HCT116 (cell line): ENCODE data around the gene H3-3A. TPM values are rescaled to one million over a fixed set of nuclear protein-coding genes. Genes with fewer than 3 reads are reported as not detected.

Source experiments
- ATAC-seq: fragments of 200-7000 bp; cut with Tn5 transposase; 2 replicates; pipeline ENCODE4 v1.9.1; 2020; ENCODE audit warnings: mild to moderate bottlenecking, moderate library complexity
- BruUV-seq: library from RNA; stranded (reverse); fragments of 400-500 nt; replicated peaks from 2 replicates; lab custom pipeline; 2021; lab: Mats Ljungman, UMichigan
- CTCF ChIA-PET: fragments of 300-600 bp; sonication (Branson Sonifier 250); formaldehyde crosslinking; loops from one replicate; lab custom pipeline; 2021; ENCODE audit warnings: antibody characterized with exemption; lab: Charles Lee
- POLR2A ChIA-PET: fragments of 300-600, 350-600 bp; sonication (Branson Sonifier 250); formaldehyde crosslinking; loops from one replicate; lab custom pipeline; 2021; ENCODE audit warnings: antibody characterized with exemption; lab: Charles Lee
- RAD21 ChIA-PET, 2 experiments: fragments of 300-600 bp; sonication (Branson Sonifier 250); formaldehyde crosslinking; loops; one replicate each; lab custom pipeline; 2023; ENCODE audit warnings: low total read pairs in 2 of 2; ENCODE audit not compliant: uncharacterized antibody in 2 of 2, unreplicated experiment in 2 of 2, low non-redundant PET in 1 of 2; lab: Charles Lee
- DNase-seq: peaks from one replicate; pipeline ENCODE4 v3.0.0-alpha.2; 2010; ENCODE audit warnings: low read depth, low spot score
- H2AFZ ChIP-seq: fragments of 200-600 bp; shearing (Covaris generic), sonication (generic); 2 replicates; pipeline ENCODE4 v1.6.1; 2017; ENCODE audit warnings: low read depth, mixed run types, mixed read lengths, antibody characterized with exemption, low read length; ENCODE audit not compliant: poor library complexity, severe bottlenecking
- H3K27ac ChIP-seq: 2 replicates; pipeline ENCODE4 v1.5.1; 2012; ENCODE audit warnings: low read depth, low read length
- H3K27me3 ChIP-seq: fragments of 200-600 bp; sonication (generic); 2 replicates; pipeline ENCODE4 v1.6.1; 2016; ENCODE audit warnings: mixed run types, low read length, mixed read lengths; ENCODE audit not compliant: insufficient read depth
- H3K36me3 ChIP-seq, 2 experiments: fragments of 200-500 bp in 1 of 2; fragments of 200-600 bp in 1 of 2; sonication (Bioruptor generic) in 1 of 2; sonication (generic) in 1 of 2; 2 replicates each; pipeline versions ENCODE4 v1.5.1 to v1.6.1; 2014 to 2016; ENCODE audit warnings: low read length in 2 of 2, inconsistent platforms in 1 of 2, mixed read lengths in 1 of 2, mixed run types in 1 of 2; ENCODE audit not compliant: insufficient read depth in 2 of 2, control insufficient read depth in 1 of 2
- H3K4me1 ChIP-seq, 2 experiments: fragments of 200-600 bp in 1 of 2; sonication (generic) in 1 of 2; 2 replicates each; pipeline versions ENCODE4 v1.5.1 to v1.6.1; 2012 to 2017; ENCODE audit warnings: low read length in 2 of 2, inconsistent platforms in 1 of 2, mild to moderate bottlenecking in 1 of 2, mixed read lengths in 1 of 2, mixed run types in 1 of 2, moderate library complexity in 1 of 2; ENCODE audit not compliant: insufficient read depth in 2 of 2, control insufficient read depth in 1 of 2
- H3K4me2 ChIP-seq: fragments of 200-600 bp; sonication (generic); 2 replicates; pipeline ENCODE4 v1.6.1; 2017; ENCODE audit warnings: mixed run types, low read length, mixed read lengths
- H3K4me3 ChIP-seq, 2 experiments: fragments of 200-600 bp in 1 of 2; sonication (generic) in 1 of 2; replicated peaks in 1 of 2; 2 replicates each; pipeline ENCODE4 v1.5.1; 2011 to 2016; ENCODE audit warnings: low read length in 2 of 2, control low read depth in 1 of 2, low read depth in 1 of 2, mild to moderate bottlenecking in 1 of 2, mixed read lengths in 1 of 2, mixed run types in 1 of 2
- H3K79me2 ChIP-seq: fragments of 200-600 bp; sonication (generic); 2 replicates; pipeline ENCODE4 v1.6.1; 2017; ENCODE audit warnings: mild to moderate bottlenecking, mixed run types, low read length, moderate library complexity, mixed read lengths; ENCODE audit not compliant: insufficient read depth
- H3K9ac ChIP-seq: fragments of 200-600 bp; sonication (generic); 2 replicates; pipeline ENCODE4 v1.6.1; 2016; ENCODE audit warnings: low read length, mixed read lengths
- H3K9me2 ChIP-seq: fragments of 200-600 bp; sonication (generic), shearing (Covaris generic); 2 replicates; pipeline ENCODE4 v1.6.1; 2017; ENCODE audit warnings: mixed run types, mild to moderate bottlenecking, moderate library complexity; ENCODE audit not compliant: insufficient read depth
- H3K9me3 ChIP-seq, 2 experiments: fragments of 200-500 bp in 1 of 2; fragments of 200-600 bp in 1 of 2; sonication (Bioruptor generic) in 1 of 2; sonication (generic) in 1 of 2; 2 replicates each; pipeline ENCODE4 v1.6.1; 2014 to 2017; ENCODE audit warnings: low read length in 2 of 2, mixed read lengths in 2 of 2, inconsistent platforms in 1 of 2, low read depth in 1 of 2, mild to moderate bottlenecking in 1 of 2, mixed run types in 1 of 2, moderate library complexity in 1 of 2; ENCODE audit not compliant: control insufficient read depth in 1 of 2, insufficient read depth in 1 of 2
- H4K20me1 ChIP-seq: fragments of 200-600 bp; sonication (generic), shearing (Covaris generic); 2 replicates; pipeline ENCODE4 v1.6.1; 2017; ENCODE audit warnings: mixed run types, mild to moderate bottlenecking, moderate library complexity; ENCODE audit not compliant: insufficient read depth
- CEBPB ChIP-seq: IDR thresholded peaks from 2 replicates; pipeline ENCODE4 v1.6.1; 2012; ENCODE audit warnings: low read depth
- ELF1 ChIP-seq: IDR thresholded peaks from 2 replicates; pipeline ENCODE4 v1.6.1; 2012; ENCODE audit warnings: low read depth, borderline replicate concordance
- EZH2phosphoT487 ChIP-seq: fragments of 200-600 bp; IDR thresholded peaks from 2 replicates; pipeline ENCODE4 v1.6.1; 2018; ENCODE audit warnings: antibody characterized with exemption, borderline replicate concordance
- FOSL1 ChIP-seq: IDR thresholded peaks from 2 replicates; pipeline ENCODE4 v1.6.1; 2012; ENCODE audit warnings: low read depth
- JUND ChIP-seq: IDR thresholded peaks from 2 replicates; pipeline ENCODE4 v1.6.1; 2012
- MAX ChIP-seq: IDR thresholded peaks from 2 replicates; pipeline ENCODE4 v1.6.1; 2012
- POLR2A ChIP-seq: IDR thresholded peaks from 2 replicates; pipeline ENCODE4 v1.7.0; 2011; ENCODE audit warnings: borderline replicate concordance; ENCODE audit not compliant: insufficient read depth, insufficient read length; ENCODE audit errors: extremely low read depth
- SP1 ChIP-seq: IDR thresholded peaks from 2 replicates; pipeline ENCODE4 v1.6.1; 2012; ENCODE audit warnings: low read depth
- SRF ChIP-seq: IDR thresholded peaks from 2 replicates; pipeline ENCODE4 v1.6.1; 2012; ENCODE audit warnings: low read depth
- YY1 ChIP-seq: IDR thresholded peaks from 2 replicates; pipeline ENCODE4 v1.6.1; 2011; ENCODE audit warnings: low read length, low read depth, moderate library complexity, mild to moderate bottlenecking; ENCODE audit not compliant: insufficient replicate concordance; ENCODE audit errors: extremely low read depth
- ZFX ChIP-seq: fragments of 450-650 bp; IDR thresholded peaks from 2 replicates; pipeline ENCODE4 v1.6.1; 2017
- ZNF274 ChIP-seq: fragments of 200-500 bp; sonication (Bioruptor generic); IDR thresholded peaks from 2 replicates; pipeline ENCODE4 v1.6.1; 2014; ENCODE audit warnings: mild to moderate bottlenecking, low read depth, low read length, inconsistent platforms
- intact Hi-C: fragments of 100-400 bp; cut with micrococcal nuclease; formaldehyde crosslinking; loops from 2 replicates; pipeline ENCODE4 v1.10.0; 2022
- total RNA-seq: library from RNA; stranded (reverse); gene quantifications from one replicate; pipeline ENCODE4 v1.2.1, GENCODE V29; 2021; ENCODE audit not compliant: unreplicated experiment
- TF ChIP-seq, protein P1 (sequence below), 3 experiments: fragments of 200-600 bp in 1 of 3; sonication (generic) in 1 of 3; IDR thresholded peaks in 2 of 3; conservative IDR thresholded peaks in 1 of 3; 2 replicates each; pipeline ENCODE4 v1.5.1; 2012 to 2017; ENCODE audit warnings: low read depth in 2 of 3, low read length in 2 of 3, antibody characterized with exemption in 1 of 3, borderline replicate concordance in 1 of 3, control low read depth in 1 of 3, mild to moderate bottlenecking in 1 of 3, mixed read lengths in 1 of 3, mixed run types in 1 of 3, moderate library complexity in 1 of 3; ENCODE audit not compliant: insufficient read depth in 1 of 3
- TF ChIP-seq, protein P2 (sequence below): IDR thresholded peaks from 2 replicates; pipeline ENCODE4 v1.6.1; 2012
- TF ChIP-seq, protein P3 (sequence below): IDR thresholded peaks from 2 replicates; pipeline ENCODE4 v1.6.1; 2011; ENCODE audit warnings: mild to moderate bottlenecking, low read length, moderate library complexity; ENCODE audit not compliant: insufficient replicate concordance; ENCODE audit errors: extremely low read depth

Gene H3-3A
- total RNA-seq, 1 experiment from 2014 or later, result 386 TPM

DNA sequence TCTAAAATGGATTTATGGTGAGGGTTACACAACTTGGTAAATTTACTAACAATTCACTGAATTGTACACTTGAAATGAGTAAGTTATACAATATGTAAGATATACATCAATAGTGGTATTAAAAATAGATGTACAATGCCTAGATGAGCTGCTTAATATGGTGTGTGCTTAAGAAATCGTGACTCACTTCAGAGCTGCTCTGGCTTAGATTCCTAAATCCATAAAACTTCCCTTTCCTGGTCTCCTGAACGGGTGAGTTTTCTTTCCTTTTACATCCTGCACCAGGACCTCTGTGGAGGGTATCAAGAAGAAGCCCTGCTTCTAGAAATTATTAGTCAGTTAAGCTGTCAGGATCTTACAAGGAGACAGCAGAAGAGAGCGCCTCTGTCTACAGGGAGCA, 30.4 kb downstream of the H3-3A start:
- CTCF ChIA-PET, result interaction anchor here (2.6 kb wide), 1 partner anchor 28 kb away, joined by 7 read pairs; no protein-coding TSS in a partner anchor
- TF ChIP-seq YY1, result no peak
- TF ChIP-seq, protein P1, sequence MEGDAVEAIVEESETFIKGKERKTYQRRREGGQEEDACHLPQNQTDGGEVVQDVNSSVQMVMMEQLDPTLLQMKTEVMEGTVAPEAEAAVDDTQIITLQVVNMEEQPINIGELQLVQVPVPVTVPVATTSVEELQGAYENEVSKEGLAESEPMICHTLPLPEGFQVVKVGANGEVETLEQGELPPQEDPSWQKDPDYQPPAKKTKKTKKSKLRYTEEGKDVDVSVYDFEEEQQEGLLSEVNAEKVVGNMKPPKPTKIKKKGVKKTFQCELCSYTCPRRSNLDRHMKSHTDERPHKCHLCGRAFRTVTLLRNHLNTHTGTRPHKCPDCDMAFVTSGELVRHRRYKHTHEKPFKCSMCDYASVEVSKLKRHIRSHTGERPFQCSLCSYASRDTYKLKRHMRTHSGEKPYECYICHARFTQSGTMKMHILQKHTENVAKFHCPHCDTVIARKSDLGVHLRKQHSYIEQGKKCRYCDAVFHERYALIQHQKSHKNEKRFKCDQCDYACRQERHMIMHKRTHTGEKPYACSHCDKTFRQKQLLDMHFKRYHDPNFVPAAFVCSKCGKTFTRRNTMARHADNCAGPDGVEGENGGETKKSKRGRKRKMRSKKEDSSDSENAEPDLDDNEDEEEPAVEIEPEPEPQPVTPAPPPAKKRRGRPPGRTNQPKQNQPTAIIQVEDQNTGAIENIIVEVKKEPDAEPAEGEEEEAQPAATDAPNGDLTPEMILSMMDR (IDR thresholded peaks at IDR 0.05 in 2 of 3, conservative IDR thresholded peaks at IDR 0.05 in 1 of 3; ENCODE audit: borderline replicate concordance in 1 of 3, insufficient read depth in 1 of 3, low read depth in 2 of 3, low read length in 2 of 3), result no peak
- TF ChIP-seq FOSL1, result no peak
- no peak for TF ChIP-seq SRF
- TF ChIP-seq ZFX, result no peak
- TF ChIP-seq MAX, result no peak
- TF ChIP-seq, protein P2, sequence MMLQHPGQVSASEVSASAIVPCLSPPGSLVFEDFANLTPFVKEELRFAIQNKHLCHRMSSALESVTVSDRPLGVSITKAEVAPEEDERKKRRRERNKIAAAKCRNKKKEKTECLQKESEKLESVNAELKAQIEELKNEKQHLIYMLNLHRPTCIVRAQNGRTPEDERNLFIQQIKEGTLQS, result no peak
- TF ChIP-seq EZH2phosphoT487, result no peak
- no peak for TF ChIP-seq SP1
- TF ChIP-seq ELF1, result no peak
- no peak for TF ChIP-seq ZNF274
- TF ChIP-seq, protein P3, sequence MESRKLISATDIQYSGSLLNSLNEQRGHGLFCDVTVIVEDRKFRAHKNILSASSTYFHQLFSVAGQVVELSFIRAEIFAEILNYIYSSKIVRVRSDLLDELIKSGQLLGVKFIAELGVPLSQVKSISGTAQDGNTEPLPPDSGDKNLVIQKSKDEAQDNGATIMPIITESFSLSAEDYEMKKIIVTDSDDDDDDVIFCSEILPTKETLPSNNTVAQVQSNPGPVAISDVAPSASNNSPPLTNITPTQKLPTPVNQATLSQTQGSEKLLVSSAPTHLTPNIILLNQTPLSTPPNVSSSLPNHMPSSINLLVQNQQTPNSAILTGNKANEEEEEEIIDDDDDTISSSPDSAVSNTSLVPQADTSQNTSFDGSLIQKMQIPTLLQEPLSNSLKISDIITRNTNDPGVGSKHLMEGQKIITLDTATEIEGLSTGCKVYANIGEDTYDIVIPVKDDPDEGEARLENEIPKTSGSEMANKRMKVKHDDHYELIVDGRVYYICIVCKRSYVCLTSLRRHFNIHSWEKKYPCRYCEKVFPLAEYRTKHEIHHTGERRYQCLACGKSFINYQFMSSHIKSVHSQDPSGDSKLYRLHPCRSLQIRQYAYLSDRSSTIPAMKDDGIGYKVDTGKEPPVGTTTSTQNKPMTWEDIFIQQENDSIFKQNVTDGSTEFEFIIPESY, result no peak
- TF ChIP-seq CEBPB, result no peak
- no peak for TF ChIP-seq POLR2A
- TF ChIP-seq JUND, result no peak
- TF ChIP-seq, all 23 proteins: peak for 0
- H3K9me2 ChIP-seq, result no peaks in the 10 kb centered on the region
- no peak overlapping the region for H3K9ac ChIP-seq
- ATAC-seq, result no peak
- no peak overlapping the region for H3K27ac ChIP-seq
- H3K4me3 ChIP-seq, result no peak overlapping the region
- H3K27me3 ChIP-seq, result no peaks in the 10 kb centered on the region
- H4K20me1 ChIP-seq, result no peaks in the 10 kb centered on the region
- H3K79me2 ChIP-seq, result no peaks in the 10 kb centered on the region
- no TSS peak for BruUV-seq
- ChIA-PET RAD21 (no interaction called here), POLR2A (interaction anchor here (1.2 kb wide), 1 partner anchor 10 kb away, joined by 3 read pairs; no protein-coding TSS in a partner anchor)
- H3K4me1 ChIP-seq, result no peaks in the 10 kb centered on the region; a peak in 1 of 4 replicates
- H3K4me2 ChIP-seq, result no peak overlapping the region
- H3K36me3 ChIP-seq, result no peaks in the 10 kb centered on the region
- no peaks in the 10 kb centered on the region for H3K9me3 ChIP-seq
- H2AFZ ChIP-seq, result no peak overlapping the region
- DNase-seq, result no peak
- intact Hi-C loops, result no loop called here
